HepG2 (cell line): Measurements from ENCODE around the gene TNFRSF9. TPM values are rescaled to one million over a fixed set of nuclear protein-coding genes. Genes with fewer than 3 reads are reported as not detected.

Experiments used
- ATAC-seq: fragments of 200-7000 bp; cut with Tn5 transposase; 3 replicates; pipeline ENCODE4 v1.9.1; 2020; ENCODE audit warnings: mild to moderate bottlenecking, moderate library complexity
- BruUV-seq: library from RNA; stranded (reverse); fragments of 400-500 nt; replicated peaks from 2 replicates; lab custom pipeline; 2021; lab: Mats Ljungman, UMichigan
- CTCF ChIA-PET: fragments of 300-600 bp; formaldehyde crosslinking; extraction: SDS; loops from one replicate; lab custom pipeline; 2021; ENCODE audit warnings: low total read pairs, inconsistent platforms, low intra/inter-chr PET ratio; lab: Yijun Ruan, JAX
- POLR2A ChIA-PET: fragments of 350-600 bp; sonication (Branson Sonifier 250); formaldehyde crosslinking; loops from one replicate; lab custom pipeline; 2020; ENCODE audit warnings: antibody characterized with exemption, inconsistent platforms; lab: Yijun Ruan, JAX
- DNase-seq: peaks from one replicate; pipeline ENCODE4 v3.0.0-alpha.2; 2015; ENCODE audit warnings: low spot score
- FAIRE-seq: peaks from 3 replicates; lab custom pipeline; 2011; peaks lifted over from hg19 to GRCh38; lab: Jason Lieb, UNC
- H2AFZ ChIP-seq: one replicate; pipeline ENCODE4 v1.6.1; 2011; ENCODE audit warnings: low read length, inconsistent platforms
- H3K27ac ChIP-seq: fragments of 300-600 bp; 3 replicates; pipeline ENCODE4 v1.8.0; 2011; ENCODE audit warnings: mixed run types, mild to moderate bottlenecking, mixed read lengths, low read length, inconsistent platforms; ENCODE audit not compliant: insufficient read depth; ENCODE audit errors: extremely low read length
- H3K27me3 ChIP-seq, 2 experiments: fragments of 200-600 bp in 1 of 2; 2 replicates in 1 of 2; 3 replicates in 1 of 2; pipeline versions ENCODE4 v1.6.0 to v1.8.0; 2011; ENCODE audit warnings: low read length in 2 of 2, mild to moderate bottlenecking in 2 of 2, moderate library complexity in 2 of 2, inconsistent platforms in 1 of 2; ENCODE audit not compliant: insufficient read depth in 2 of 2, control insufficient read depth in 1 of 2
- H3K36me3 ChIP-seq, 2 experiments: fragments of 200-600 bp in 1 of 2; replicated peaks in 1 of 2; 2 replicates in 1 of 2; 3 replicates in 1 of 2; pipeline versions ENCODE4 v1.5.1 to v1.8.0; 2011; ENCODE audit warnings: low read length in 2 of 2, inconsistent platforms in 1 of 2; ENCODE audit not compliant: insufficient read depth in 2 of 2, control insufficient read depth in 1 of 2
- H3K4me1 ChIP-seq: 2 replicates; pipeline ENCODE4 v1.5.1; 2012; ENCODE audit warnings: low read length, inconsistent platforms; ENCODE audit not compliant: insufficient read depth
- H3K4me2 ChIP-seq: 2 replicates; pipeline ENCODE4 v1.6.0; 2011; ENCODE audit warnings: low read depth, low read length, inconsistent platforms
- H3K4me3 ChIP-seq, 3 experiments: fragments of 200-600 bp in 1 of 3; sonication (generic), shearing (Covaris generic) in 1 of 3; replicated peaks in 1 of 3; 2 replicates each; pipeline ENCODE4 v1.5.1; 2011 to 2016; ENCODE audit warnings: low read length in 3 of 3, inconsistent platforms in 2 of 3, low read depth in 2 of 3, mild to moderate bottlenecking in 2 of 3, control low read depth in 1 of 3, mixed read lengths in 1 of 3; ENCODE audit not compliant: insufficient read depth in 1 of 3
- H3K79me2 ChIP-seq: one replicate; pipeline ENCODE4 v1.6.1; 2011; ENCODE audit warnings: low read length, inconsistent platforms; ENCODE audit not compliant: insufficient read depth
- H3K9ac ChIP-seq: 2 replicates; pipeline ENCODE4 v1.6.0; 2011; ENCODE audit warnings: mild to moderate bottlenecking, low read depth, low read length, inconsistent platforms; ENCODE audit not compliant: insufficient read depth
- H3K9me3 ChIP-seq: 2 replicates; pipeline ENCODE4 v1.5.1; 2012; ENCODE audit warnings: mild to moderate bottlenecking, low read length
- H4K20me1 ChIP-seq: 2 replicates; pipeline ENCODE4 v1.6.0; 2011; ENCODE audit warnings: inconsistent platforms, mild to moderate bottlenecking, low read length, moderate library complexity; ENCODE audit not compliant: insufficient read depth
- CREB1 ChIP-seq, 2 experiments: fragments of 450-650 bp in 1 of 2; IDR thresholded peaks; 2 replicates each; pipeline ENCODE4 v1.6.1; 2016 to 2017; ENCODE audit warnings: control low read depth in 1 of 2, mild to moderate bottlenecking in 1 of 2, missing compliant biosample characterization in 1 of 2, missing genetic modification characterization in 1 of 2
- E2F2 ChIP-seq: sonication (generic); formaldehyde crosslinking; IDR thresholded peaks from 2 replicates; pipeline ENCODE4 v1.4.0; 2020; ENCODE audit warnings: missing genetic modification reagents, borderline replicate concordance
- MNT ChIP-seq: fragments of 450-650 bp; IDR thresholded peaks from 2 replicates; pipeline ENCODE4 v1.6.1; 2016
- NFYB ChIP-seq: sonication (generic); formaldehyde crosslinking; IDR thresholded peaks from 2 replicates; pipeline ENCODE4 v1.4.0; 2020; ENCODE audit warnings: missing genetic modification reagents
- SRSF1 ChIP-seq: fragments of 200-400 bp; formaldehyde crosslinking; optimal IDR thresholded peaks from 2 replicates; pipeline ENCODE3; 2017; ENCODE audit warnings: mild to moderate bottlenecking, low read depth, low read length, moderate library complexity
- ZMYM3 ChIP-seq: sonication (generic); formaldehyde crosslinking; IDR thresholded peaks from 2 replicates; pipeline ENCODE4 v1.5.1; 2020; ENCODE audit warnings: mild to moderate bottlenecking, missing genetic modification reagents
- ZNF234 ChIP-seq: sonication (generic); formaldehyde crosslinking; conservative IDR thresholded peaks from 2 replicates; pipeline ENCODE4 v1.5.1; 2020; ENCODE audit warnings: mild to moderate bottlenecking, missing genetic modification reagents
- ZNF567 ChIP-seq: sonication (generic); formaldehyde crosslinking; IDR thresholded peaks from 2 replicates; pipeline ENCODE4 v1.8.1; 2023; ENCODE audit warnings: mild to moderate bottlenecking, missing genetic modification reagents, borderline replicate concordance
- WGBS: methylation state at CpG from one replicate; pipeline ENCODE4 v1.1.6; 2017; ENCODE audit warnings: low lambda C conversion rate; 5-methylcytosine and 5-hydroxymethylcytosine counted together
- in situ Hi-C: cut with HindIII; loops from 2 replicates; pipeline ENCODE4 v1.10.0; 2017; ENCODE audit warnings: low pct_unique_long_range_greater_than_20kb; ENCODE audit not compliant: extremely low pct_ligation_motif_present
- intact Hi-C: fragments of 100-400 bp; cut with micrococcal nuclease; formaldehyde crosslinking; loops from one replicate; pipeline ENCODE4 v1.10.0; 2022; ENCODE audit not compliant: unreplicated experiment
- polyA plus RNA-seq, 8 experiments: library from polyadenylated mRNA; depleted of rRNA in 3 of 8; stranded (reverse) in 7 of 8; unstranded in 1 of 8; fragments of >200 nt; fragmentation: Illumina TruSeq in 4 of 8; extraction: Trizol in 4 of 8; gene quantifications; 2 replicates each; pipeline versions ENCODE4 v1.2.1 to v1.2.3, GENCODE V29; 2011 to 2016; ENCODE audit warnings: low read depth in 4 of 8, missing spikeins in 1 of 8, mixed read lengths in 1 of 8; ENCODE audit not compliant: insufficient read depth in 1 of 8
- total RNA-seq, 5 experiments: library from RNA; depleted of rRNA; stranded (reverse); fragments of >200 nt; fragmentation: Illumina TruSeq; extraction: Trizol; gene quantifications; 2 replicates each; pipeline ENCODE4 v1.2.3, GENCODE V29; 2016; ENCODE audit warnings: low read depth in 1 of 5

TNFRSF9 gene
- total and polyA plus RNA-seq, 2 of the 13 experiments (the other 11 are each of a cell fraction or from before 2014, with no cell fraction given) = 0.07 TPM; not detected in 1

GRCh38 chr1:7893529-7894180, 47.0 kb downstream of the TNFRSF9 start:
- H2AFZ ChIP-seq = no peak overlapping the region
- in situ Hi-C loops = no loop called here
- H3K79me2 ChIP-seq = no peaks in the 10 kb centered on the region
- H3K27ac ChIP-seq = no peak overlapping the region
- no peaks in the 10 kb centered on the region for H3K9me3 ChIP-seq
- H3K27me3 ChIP-seq = peaks cover 0 to 14% of the 10 kb centered on the region in 2 experiments; a peak in 2 of 5 replicates
- H3K4me3 ChIP-seq = no peak overlapping the region
- no peak for FAIRE-seq
- no peak overlapping the region for H3K4me2 ChIP-seq
- ChIA-PET POLR2A (no interaction called here), CTCF (no interaction called here)
- H3K36me3 ChIP-seq = no peaks in the 10 kb centered on the region
- intact Hi-C loops = no loop called here
- TF ChIP-seq CREB1 (IDR thresholded peaks at IDR 0.05) = peak; percentile 46
- no peak for TF ChIP-seq CREB1 (CRISPR knock-in tag; IDR thresholded peaks at IDR 0.05)
- TF ChIP-seq ZMYM3 (CRISPR knock-in tag) = no peak
- WGBS = 35% methylated on average over 12 of the region's 13 CpGs
- no peaks in the 10 kb centered on the region for H3K4me1 ChIP-seq
- H4K20me1 ChIP-seq = no peaks in the 10 kb centered on the region
- H3K9ac ChIP-seq = no peak overlapping the region
- no peak for DNase-seq
- no peak for ATAC-seq
- BruUV-seq = no TSS peak

- TF ChIP-seq MNT (peak; percentile 89), NFYB (no peak), E2F2 (CRISPR knock-in tag) (no peak), ZNF234 (CRISPR knock-in tag) (no peak), SRSF1 (no peak), ZNF567 (CRISPR knock-in tag) (no peak)
- in situ Hi-C loops = no loop called here
These were observed 48.8 kb downstream of the TNFRSF9 start for GRCh38 chr1:7891804-7892203.

More at GRCh38 chr1:7891804-7892203, 48.8 kb downstream of the TNFRSF9 start:
- H3K9me3 ChIP-seq = no peaks in the 10 kb centered on the region
- no peak overlapping the region for H3K4me2 ChIP-seq
- WGBS = 0% methylated on average over 4 of the region's 9 CpGs
- H3K79me2 ChIP-seq = no peaks in the 10 kb centered on the region
- no peaks in the 10 kb centered on the region for H3K36me3 ChIP-seq
- no peak overlapping the region for H3K27ac ChIP-seq
- no peak for FAIRE-seq
- ATAC-seq = no peak
- no peak overlapping the region for H3K4me3 ChIP-seq
- BruUV-seq = no TSS peak
- no peaks in the 10 kb centered on the region for H4K20me1 ChIP-seq
- no peaks in the 10 kb centered on the region for H3K4me1 ChIP-seq
- H3K27me3 ChIP-seq = peaks cover 0 to 14% of the 10 kb centered on the region in 2 experiments; a peak in 2 of 5 replicates
- DNase-seq = no peak
- ChIA-PET POLR2A (no interaction called here), CTCF (no interaction called here)
- H2AFZ ChIP-seq = no peak overlapping the region
- no peak overlapping the region for H3K9ac ChIP-seq
- intact Hi-C loops = no loop called here
